ENCODE data around the gene SMARCA4.

GRCh38 chr19:10991076-10991475 is 30.2 kb downstream of the SMARCA4 start:
- TF ChIP-seq CTCF (IDR thresholded peaks at IDR 0.05) (no peak), POLR2A (IDR thresholded peaks at IDR 0.05; ENCODE audit: low read depth) (no peak), POLR2AphosphoS5 (IDR thresholded peaks at IDR 0.05) (no peak)

Measured in esophagus muscularis mucosa (tissue), 3 donors.